GM12878 (cell line): ENCODE measurements around the gene SOX6. TPM values are rescaled to one million over a fixed set of nuclear protein-coding genes. Genes with fewer than 3 reads are reported as not detected.

Experiments
- ATAC-seq: fragments of 200-7000 bp; cut with Tn5 transposase; 3 replicates; pipeline ENCODE4 v1.9.1; 2020; ENCODE audit warnings: mild to moderate bottlenecking, moderate library complexity
- BruUV-seq: library from RNA; stranded (reverse); fragments of 400-500 nt; replicated peaks from 2 replicates; lab custom pipeline; 2021; lab: Mats Ljungman, UMichigan
- CTCF ChIA-PET: fragments of 300-600 bp; sonication (Branson Sonifier 250); formaldehyde crosslinking; extraction: SDS; loops from one replicate; lab custom pipeline; 2021; ENCODE audit warnings: inconsistent platforms; lab: Yijun Ruan, JAX
- POLR2A ChIA-PET: fragments of 350-600 bp; formaldehyde crosslinking; extraction: SDS; loops from one replicate; lab custom pipeline; 2021; ENCODE audit warnings: inconsistent platforms; lab: Charles Lee
- RAD21 ChIA-PET: fragments of 300-600 bp; sonication (Branson Sonifier 250); formaldehyde crosslinking; loops from one replicate; lab custom pipeline; 2023; ENCODE audit warnings: antibody characterized with exemption; ENCODE audit not compliant: unreplicated experiment; lab: Charles Lee
- SMC1A ChIA-PET: fragments of 300-600 bp; sonication (Branson Sonifier 250); formaldehyde crosslinking; loops from one replicate; lab custom pipeline; 2023; ENCODE audit not compliant: unreplicated experiment, uncharacterized antibody; lab: Charles Lee
- DNase-seq: peaks from one replicate; pipeline ENCODE4 v3.0.0-alpha.2; 2011; ENCODE audit warnings: low read depth, low spot score
- FAIRE-seq: peaks from 3 replicates; lab custom pipeline; 2011; peaks lifted over from hg19 to GRCh38; lab: Jason Lieb, UNC
- H2AFZ ChIP-seq: 2 replicates; pipeline ENCODE4 v1.6.0; 2011; ENCODE audit warnings: low read depth, low read length, control low read depth; ENCODE audit not compliant: control insufficient read depth
- H3K27ac ChIP-seq: 2 replicates; pipeline ENCODE4 v1.5.1; 2011; ENCODE audit warnings: control low read depth; ENCODE audit not compliant: control insufficient read depth, insufficient read depth
- H3K27me3 ChIP-seq, 2 experiments: replicated peaks in 1 of 2; 2 replicates each; pipeline versions ENCODE4 v1.6.0 to v1.6.1; 2011; ENCODE audit warnings: low read length in 1 of 2; ENCODE audit not compliant: control insufficient read depth in 2 of 2, insufficient read depth in 2 of 2
- H3K36me3 ChIP-seq, 2 experiments: 2 replicates each; pipeline ENCODE4 v1.5.1; 2011; ENCODE audit warnings: low read length in 1 of 2; ENCODE audit not compliant: control insufficient read depth in 2 of 2, insufficient read depth in 2 of 2
- H3K4me1 ChIP-seq: 2 replicates; pipeline ENCODE4 v1.6.1; 2011; ENCODE audit warnings: mild to moderate bottlenecking, low read length, moderate library complexity, mixed read lengths; ENCODE audit not compliant: control insufficient read depth, insufficient read depth
- H3K4me2 ChIP-seq: 2 replicates; pipeline ENCODE4 v1.6.0; 2011; ENCODE audit warnings: control low read depth; ENCODE audit not compliant: control insufficient read depth, insufficient read depth
- H3K4me3 ChIP-seq: fragments of 200-600 bp; sonication (generic); 2 replicates; pipeline ENCODE4 v1.5.1; 2016
- H3K79me2 ChIP-seq: 2 replicates; pipeline ENCODE4 v1.6.0; 2011; ENCODE audit warnings: low read length; ENCODE audit not compliant: control insufficient read depth, insufficient read depth
- H3K9ac ChIP-seq: 2 replicates; pipeline ENCODE4 v1.8.0; 2011; ENCODE audit warnings: low read length, control low read depth, mixed read lengths; ENCODE audit not compliant: control insufficient read depth, insufficient read depth
- H3K9me3 ChIP-seq: replicated peaks from 3 replicates; pipeline ENCODE4 v1.5.1; 2011; ENCODE audit warnings: mild to moderate bottlenecking, low read length; ENCODE audit not compliant: control insufficient read depth, insufficient read depth
- H4K20me1 ChIP-seq: 2 replicates; pipeline ENCODE4 v1.6.0; 2011; ENCODE audit not compliant: control insufficient read depth, insufficient read depth
- ATF2 ChIP-seq: IDR thresholded peaks from 2 replicates; pipeline ENCODE4 v1.6.1; 2012; ENCODE audit warnings: low read length, inconsistent platforms
- BMI1 ChIP-seq: fragments of 450-650 bp; IDR thresholded peaks from 2 replicates; pipeline ENCODE4 v1.6.1; 2016; ENCODE audit warnings: mild to moderate bottlenecking, moderate library complexity, borderline replicate concordance
- CTCF ChIP-seq, 3 experiments: IDR thresholded peaks in 2 of 3; conservative IDR thresholded peaks in 1 of 3; 2 replicates each; pipeline ENCODE4 v1.5.1; 2011; ENCODE audit warnings: low read depth in 3 of 3, low read length in 3 of 3, mild to moderate bottlenecking in 3 of 3, control low read depth in 2 of 3, moderate library complexity in 2 of 3, inconsistent platforms in 1 of 3, mixed read lengths in 1 of 3; ENCODE audit not compliant: control insufficient read depth in 2 of 3, insufficient read depth in 1 of 3; ENCODE audit errors: extremely low read depth in 1 of 3
- GATAD2B ChIP-seq: fragments of 450-650 bp; conservative IDR thresholded peaks from 2 replicates; pipeline ENCODE4 v1.6.1; 2017; ENCODE audit warnings: low read depth, mild to moderate bottlenecking, moderate library complexity
- HDGF ChIP-seq: fragments of 450-650 bp; IDR thresholded peaks from 2 replicates; pipeline ENCODE4 v1.6.1; 2016; ENCODE audit warnings: antibody characterized with exemption
- KLF5 ChIP-seq: fragments of 450-650 bp; IDR thresholded peaks from 2 replicates; pipeline ENCODE4 v1.6.1; 2014; ENCODE audit warnings: mild to moderate bottlenecking; ENCODE audit not compliant: partially characterized antibody
- LARP7 ChIP-seq: fragments of 450-650 bp; IDR thresholded peaks from 2 replicates; pipeline ENCODE4 v1.6.1; 2017; ENCODE audit warnings: mild to moderate bottlenecking
- NFYB ChIP-seq: IDR thresholded peaks from 2 replicates; pipeline ENCODE4 v1.6.1; 2011; ENCODE audit warnings: low read depth, mild to moderate bottlenecking, low read length, improper control_type of control experiment, moderate library complexity; ENCODE audit not compliant: insufficient read depth
- NRF1 ChIP-seq: conservative IDR thresholded peaks from 2 replicates; pipeline ENCODE4 v1.6.1; 2011; ENCODE audit warnings: mild to moderate bottlenecking, low read depth, low read length, improper control_type of control experiment
- PML ChIP-seq: IDR thresholded peaks from 2 replicates; pipeline ENCODE4 v1.6.1; 2012; ENCODE audit warnings: low read length, inconsistent platforms
- POLR2AphosphoS5 ChIP-seq: IDR thresholded peaks from 2 replicates; pipeline ENCODE4 v1.6.1; 2011; ENCODE audit warnings: mild to moderate bottlenecking, low read length, inconsistent platforms
- SPI1 ChIP-seq: IDR thresholded peaks from 2 replicates; pipeline ENCODE4 v1.6.1; 2011; ENCODE audit warnings: low read depth, mild to moderate bottlenecking, low read length, moderate library complexity, borderline replicate concordance; ENCODE audit not compliant: insufficient read depth
- SRF ChIP-seq, 2 experiments: IDR thresholded peaks; 2 replicates each; pipeline ENCODE4 v1.6.1; 2011; ENCODE audit warnings: low read depth in 2 of 2, low read length in 2 of 2, mild to moderate bottlenecking in 1 of 2, moderate library complexity in 1 of 2
- ZBTB40 ChIP-seq: fragments of 450-650 bp; IDR thresholded peaks from 2 replicates; pipeline ENCODE4 v1.6.1; 2016; ENCODE audit warnings: mild to moderate bottlenecking, moderate library complexity, borderline replicate concordance
- ZSCAN29 ChIP-seq: fragments of 450-650 bp; IDR thresholded peaks from 2 replicates; pipeline ENCODE4 v1.6.1; 2017; ENCODE audit warnings: mild to moderate bottlenecking, moderate library complexity
- WGBS: methylation state at CpG from one replicate; pipeline ENCODE4 v1.1.6; 2016; ENCODE audit warnings: low lambda C conversion rate; ENCODE audit not compliant: insufficient replicate concordance, insufficient coverage; ENCODE audit errors: missing lambda C conversion rate; 5-methylcytosine and 5-hydroxymethylcytosine counted together
- in situ Hi-C: fragments of 300-500 bp; cut with MboI; formaldehyde crosslinking; loops from 9 replicates; pipeline ENCODE4 v1.14.3; 2018; ENCODE audit warnings: mixed read lengths
- intact Hi-C: fragments of 100-400 bp; cut with micrococcal nuclease; formaldehyde crosslinking; loops from one replicate; pipeline ENCODE4 v1.14.2; 2022; ENCODE audit not compliant: unreplicated experiment
- polyA plus RNA-seq, 11 experiments: library from polyadenylated mRNA; depleted of rRNA in 4 of 11; unstranded in 6 of 11; stranded (reverse) in 5 of 11; fragments of >200 nt; fragmentation: Nextera tagmentation in 4 of 11; fragmentation: Illumina TruSeq in 1 of 11; extraction: Ambion mirVana in 4 of 11; extraction: Trizol in 1 of 11; gene quantifications; 1 replicate in 1 of 11; 2 replicates in 10 of 11; pipeline versions ENCODE4 v1.2.1 to v1.2.3, GENCODE V29; 2011 to 2016; ENCODE audit warnings: inconsistent platforms in 2 of 11, missing spikeins in 2 of 11, low read depth in 1 of 11
- total RNA-seq, 4 experiments: library from RNA; depleted of rRNA in 3 of 4; stranded (reverse); fragments of >200 nt in 3 of 4; fragmentation: Illumina TruSeq in 1 of 4; extraction: Trizol in 1 of 4; gene quantifications; 2 replicates each; pipeline versions ENCODE4 v1.2.1 to v1.2.3, GENCODE V29; 2013 to 2021

Gene SOX6
- total and polyA plus RNA-seq, 10 of the 15 experiments (the other 5 are each of a cell fraction or from before 2014, with no cell fraction given): 0.03 to 0.71 (median 0.29) TPM; not detected in 4

GRCh38 chr11:15943418-15944197, 412.7 kb downstream of the SOX6 start:
- Histone ChIP-seq H3K27me3 (no peaks in the 10 kb centered on the region), H3K9ac (no peak overlapping the region), H3K36me3 (no peaks in the 10 kb centered on the region), H3K4me1 (no peaks in the 10 kb centered on the region), H3K4me3 (no peak overlapping the region), H4K20me1 (no peaks in the 10 kb centered on the region), H3K27ac (no peak overlapping the region), H3K4me2 (no peak overlapping the region), H3K79me2 (no peaks in the 10 kb centered on the region), H2AFZ (no peak overlapping the region), H3K9me3 (no peaks in the 10 kb centered on the region)
- ChIA-PET RAD21 (no interaction called here), POLR2A (no interaction called here), CTCF (interaction anchor here (0.6 to 1.8 kb wide), 3 partner anchors 12 to 205 kb away, joined by 3 to 7 read pairs (median 6); no protein-coding TSS in a partner anchor), SMC1A (interaction anchor here (1.3 kb wide), 1 partner anchor 18 kb away, joined by 3 read pairs; no protein-coding TSS in a partner anchor)
- BruUV-seq: no TSS peak
- in situ Hi-C loops: no loop called here
- WGBS: 36% methylated on average over 7 of the region's 7 CpGs
- ATAC-seq (no peak), DNase-seq (no peak), FAIRE-seq (no peak)
- intact Hi-C loops: no loop called here
- TF ChIP-seq BMI1 (no peak), SPI1 (no peak), KLF5 (no peak), PML (no peak), HDGF (no peak), LARP7 (no peak), GATAD2B (no peak), NFYB (no peak), NRF1 (no peak), ATF2 (no peak), POLR2AphosphoS5 (no peak), CTCF (IDR thresholded peaks at IDR 0.05 in 2 of 3, conservative IDR thresholded peaks at IDR 0.05 in 1 of 3; ENCODE audit: control insufficient read depth in 2 of 3, extremely low read depth in 1 of 3, insufficient read depth in 1 of 3, low read depth in 3 of 3, low read length in 3 of 3) (no peak), ZSCAN29 (no peak), SRF (IDR thresholded peaks at IDR 0.05; ENCODE audit: low read depth in 2 of 2, low read length in 2 of 2) (no peak), ZBTB40 (no peak)
